ENCODE results near the gene SIVA1. TPM values are rescaled to one million over a fixed set of nuclear protein-coding genes. Genes with fewer than 3 reads are reported as not detected.

SIVA1 gene
- total and polyA plus RNA-seq, 2 of the 8 experiments (the other 6 are each of a cell fraction or from before 2014, with no cell fraction given) = 123 to 589 TPM

GRCh38 chr14:104723651-104724406, 29.1 kb upstream of the SIVA1 start, which contains the start of gene ADSS1 (continued):
- peak; percentile 8 to 42; a peak in 1 of 4 replicates for TF ChIP-seq RAD21 (IDR thresholded peaks at IDR 0.05 in 1 of 2, conservative IDR thresholded peaks at IDR 0.05 in 1 of 2; ENCODE audit: low read depth in 2 of 2, low read length in 2 of 2)
- TF ChIP-seq RNF2 (IDR thresholded peaks at IDR 0.05; ENCODE audit: borderline replicate concordance, low read depth, low read length, missing control alignments, poor library complexity, severe bottlenecking) = no peak
- 0 out of 2 replicates have a peak, but pooled peaks have one; percentile 36 for TF ChIP-seq ATF2 (IDR thresholded peaks at IDR 0.05; ENCODE audit: low read length)
- TF ChIP-seq PHF8 (conservative IDR thresholded peaks at IDR 0.05; ENCODE audit: low read depth, low read length) = peak; percentile 76
- no peak for TF ChIP-seq SP2 (IDR thresholded peaks at IDR 0.05; ENCODE audit: low read length)
- TF ChIP-seq KDM1A (IDR thresholded peaks at IDR 0.05; ENCODE audit: borderline replicate concordance, low read length) = peak; percentile 85; the same call in 1 of the 2 replicates
- TF ChIP-seq TAF7 (optimal IDR thresholded peaks at IDR 0.05; ENCODE audit: borderline replicate concordance, low read depth, low read length) = peak; percentile 32
- TF ChIP-seq ASH2L (IDR thresholded peaks at IDR 0.05; ENCODE audit: low read length) = peak; percentile 86
- TF ChIP-seq TAF1 (IDR thresholded peaks at IDR 0.05; ENCODE audit: low read depth, low read length) = peak; percentile 47
